IPS-NIHi11 (cell line): Measurements from ENCODE around the gene ABCA4.
A peak's percentile ranks its signal among the peaks of the same experiment; 100 is the strongest.

Experiments used
- DNase-seq: peaks from one replicate; pipeline ENCODE4 v3.0.0; 2012; ENCODE audit warnings: mixed read lengths, low spot score

The ABCA4 gene

DNA sequence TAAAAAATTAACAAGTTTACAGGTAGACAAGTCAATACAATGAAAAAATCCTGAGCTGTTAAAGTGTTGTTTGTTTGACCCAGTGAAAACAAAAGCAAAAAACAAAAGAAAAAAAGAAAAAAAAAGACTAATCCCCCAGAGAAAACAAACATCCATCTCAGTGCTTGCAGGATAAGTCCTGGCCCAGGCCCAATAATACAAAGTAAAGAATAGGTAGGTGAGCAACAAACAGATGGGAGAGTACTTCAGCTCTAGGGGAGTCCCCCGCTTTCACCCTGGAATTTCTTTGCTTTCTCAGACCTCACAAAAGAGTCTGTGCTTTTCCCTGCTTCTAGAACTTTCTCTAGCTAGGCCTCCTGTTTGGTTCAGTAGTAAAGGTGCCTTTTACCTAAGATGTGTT, 70.3 kb downstream of the ABCA4 start:
- DNase-seq: no peak

GRCh38 chr1:94050254-94050653, 70.7 kb downstream of the ABCA4 start:
- DNase-seq: no peak

- no peak for DNase-seq
Measured at GRCh38 chr1:94049791-94050190, 71.2 kb downstream of the ABCA4 start.

- no peak for DNase-seq
Measured at GRCh38 chr1:94048413-94049164, 72.4 kb downstream of the ABCA4 start.

DNA sequence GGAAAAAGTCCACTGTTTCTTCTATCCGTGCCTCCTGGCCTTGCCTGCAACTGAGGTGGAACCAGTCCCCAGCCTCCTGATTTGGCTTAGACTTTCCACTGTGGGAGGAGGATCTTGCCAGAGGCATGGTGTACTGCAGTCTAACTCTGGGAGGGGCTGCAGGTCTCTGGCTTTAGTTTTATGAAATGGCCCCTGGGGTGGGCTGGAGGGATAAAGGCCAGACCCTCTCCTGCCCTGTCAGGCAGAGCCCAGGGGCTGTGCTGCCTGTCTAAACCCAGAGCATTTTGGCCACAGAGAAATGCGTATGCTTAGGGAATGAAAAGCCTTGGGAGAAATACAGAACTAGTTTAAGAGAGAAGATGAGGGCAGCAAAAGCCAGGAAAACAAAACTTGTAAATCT, 73.0 kb downstream of the ABCA4 start:
- no peak for DNase-seq

- DNase-seq: peak; percentile 83
Measured at GRCh38 chr1:94045465-94046056, 75.4 kb downstream of the ABCA4 start.

DNA sequence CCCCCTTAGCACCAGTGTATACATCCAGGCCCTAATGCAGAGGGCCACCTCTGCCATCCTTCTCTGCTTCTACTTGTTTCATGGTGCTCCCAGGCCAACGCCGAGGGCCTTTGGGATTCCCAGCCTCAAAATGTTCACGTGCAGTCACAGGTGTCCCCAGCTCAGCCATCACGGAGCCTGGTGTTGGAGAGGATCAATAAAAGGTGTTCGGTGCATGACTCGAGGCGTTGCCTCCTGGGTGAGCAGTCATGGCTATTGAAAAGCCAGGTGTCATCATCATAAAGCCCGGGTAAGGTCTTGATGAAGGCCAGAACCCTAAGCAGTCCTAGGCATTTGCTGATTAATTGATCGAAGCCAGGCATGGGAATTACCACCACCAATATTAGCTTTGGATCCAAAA, 76.1 kb downstream of the ABCA4 start:
- no peak for DNase-seq

- DNase-seq: no peak
Measured at GRCh38 chr1:94044290-94044790, 76.6 kb downstream of the ABCA4 start.

- DNase-seq: no peak
Measured at GRCh38 chr1:94043738-94044289, 77.1 kb downstream of the ABCA4 start.

GRCh38 chr1:94042388-94042787, 78.6 kb downstream of the ABCA4 start:
- DNase-seq: no peak

DNA sequence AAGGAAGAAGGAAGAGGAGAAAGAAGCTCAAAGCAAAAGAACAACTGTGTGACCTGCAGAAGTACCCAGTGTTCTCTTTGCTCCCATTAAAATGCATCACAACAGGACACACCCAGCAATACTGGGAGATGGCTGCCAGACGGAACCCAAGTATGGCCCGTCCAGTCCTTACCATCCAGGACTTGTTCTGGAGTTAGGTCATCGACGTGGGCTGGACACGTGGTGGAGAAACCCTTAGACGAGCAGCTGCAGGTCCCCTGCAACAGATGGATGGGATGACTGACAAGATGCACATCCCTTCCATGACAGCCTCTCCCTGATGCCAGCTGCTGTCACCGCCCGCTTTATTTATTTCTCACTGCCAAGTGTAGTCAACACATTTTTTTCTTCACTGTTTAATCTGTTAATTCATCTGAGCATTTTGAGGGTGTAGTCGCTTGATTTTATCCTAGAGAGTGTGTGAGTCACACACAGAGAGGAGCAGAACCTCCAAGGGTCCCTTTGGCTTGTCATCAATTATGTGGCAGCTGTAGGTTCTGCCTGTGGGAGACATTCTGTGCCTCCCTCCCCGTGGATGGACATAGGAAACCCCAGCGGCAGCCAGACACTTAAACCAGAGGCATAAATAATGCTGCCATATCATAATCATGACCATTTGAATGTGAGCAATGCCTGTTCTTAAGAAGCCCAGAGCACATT, 80.9 kb downstream of the ABCA4 start:
- DNase-seq: no peak

DNA sequence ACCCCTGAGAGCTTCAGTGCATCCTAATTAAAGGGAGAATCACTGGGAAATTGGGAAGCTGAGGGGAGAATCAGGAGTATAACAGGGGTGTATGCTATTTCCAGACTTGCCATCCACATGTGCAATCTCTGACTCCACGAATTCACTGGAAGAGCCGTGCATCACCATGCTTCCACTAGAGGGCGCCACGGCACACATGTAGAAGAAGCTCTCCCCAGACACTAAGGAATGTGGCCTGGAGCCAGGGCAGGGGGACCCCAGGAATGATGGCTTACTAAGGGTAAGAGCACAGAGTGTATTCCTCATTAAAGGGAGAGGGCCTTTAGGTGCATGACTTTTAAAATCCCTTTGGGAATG, 81.5 kb downstream of the ABCA4 start:
- DNase-seq: peak; percentile 84

GRCh38 chr1:94038511-94038910, 82.4 kb downstream of the ABCA4 start:
- DNase-seq: no peak

DNA sequence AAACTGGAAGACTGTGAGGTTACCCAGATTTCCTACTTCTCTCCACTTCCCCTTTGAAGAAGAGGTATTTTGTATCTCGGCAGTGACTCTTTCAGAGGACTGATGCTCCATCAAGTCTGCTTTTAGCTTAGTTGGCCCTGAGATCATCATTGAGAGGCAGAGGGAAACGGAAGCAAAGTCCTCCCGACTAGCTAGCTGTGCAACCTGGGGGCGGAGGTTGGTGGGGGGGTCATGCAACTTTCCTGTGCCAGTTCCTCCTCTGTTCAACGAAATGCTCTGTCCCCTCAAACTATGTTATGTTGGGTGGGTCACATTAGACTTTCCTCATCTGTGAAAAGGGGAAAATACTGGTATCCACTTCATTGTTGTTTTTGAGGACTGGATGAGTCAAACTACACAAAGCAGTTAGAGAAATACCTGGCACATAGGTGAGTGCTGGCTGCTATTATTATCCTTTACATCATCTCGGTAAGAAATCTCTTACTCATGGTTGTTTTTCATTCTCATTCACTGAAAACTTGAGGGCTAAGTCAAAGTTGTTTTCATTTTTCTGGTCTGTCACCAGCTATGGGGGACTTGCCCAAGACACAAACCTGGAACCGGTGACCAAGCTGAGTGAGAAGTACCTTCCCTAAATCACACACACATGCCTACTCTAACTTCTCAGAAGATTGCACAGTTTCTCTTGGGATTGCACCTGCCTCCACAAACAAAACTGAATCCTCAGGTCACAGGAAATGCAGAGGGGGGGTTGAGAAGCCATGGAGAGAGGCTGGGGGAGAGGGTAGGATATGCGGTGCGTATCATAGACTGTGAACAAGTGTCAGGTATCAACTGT, 83.3 kb downstream of the ABCA4 start:
- no peak for DNase-seq

GRCh38 chr1:94036730-94037129, 84.2 kb downstream of the ABCA4 start:
- DNase-seq: no peak

- DNase-seq: no peak
Measured at GRCh38 chr1:94033849-94034248, 87.1 kb downstream of the ABCA4 start.

- DNase-seq: no peak
Measured at GRCh38 chr1:94032637-94033036, 88.3 kb downstream of the ABCA4 start.

DNA sequence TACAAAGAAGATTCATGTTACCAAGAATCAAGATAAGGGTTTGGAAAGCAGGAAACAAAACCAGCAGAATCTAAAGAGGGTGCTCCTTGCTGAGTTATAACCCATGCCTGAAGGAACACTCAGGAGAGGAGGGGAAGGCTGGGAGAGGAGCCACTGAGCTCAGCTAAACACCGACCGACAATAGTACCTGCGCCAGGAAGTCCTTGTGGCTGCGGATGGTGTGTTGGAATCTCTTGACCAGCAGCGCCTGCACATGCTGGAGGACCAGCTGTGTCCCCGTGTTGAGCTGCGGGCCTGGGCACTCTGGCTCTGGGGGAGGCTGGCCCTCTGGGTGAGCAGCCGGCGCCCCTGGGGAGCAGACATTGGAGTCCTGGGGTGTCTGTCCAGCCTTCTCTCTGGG, 89.4 kb downstream of the ABCA4 start:
- DNase-seq: no peak

- DNase-seq: no peak
Measured at GRCh38 chr1:94031154-94031553, 89.8 kb downstream of the ABCA4 start.

DNA sequence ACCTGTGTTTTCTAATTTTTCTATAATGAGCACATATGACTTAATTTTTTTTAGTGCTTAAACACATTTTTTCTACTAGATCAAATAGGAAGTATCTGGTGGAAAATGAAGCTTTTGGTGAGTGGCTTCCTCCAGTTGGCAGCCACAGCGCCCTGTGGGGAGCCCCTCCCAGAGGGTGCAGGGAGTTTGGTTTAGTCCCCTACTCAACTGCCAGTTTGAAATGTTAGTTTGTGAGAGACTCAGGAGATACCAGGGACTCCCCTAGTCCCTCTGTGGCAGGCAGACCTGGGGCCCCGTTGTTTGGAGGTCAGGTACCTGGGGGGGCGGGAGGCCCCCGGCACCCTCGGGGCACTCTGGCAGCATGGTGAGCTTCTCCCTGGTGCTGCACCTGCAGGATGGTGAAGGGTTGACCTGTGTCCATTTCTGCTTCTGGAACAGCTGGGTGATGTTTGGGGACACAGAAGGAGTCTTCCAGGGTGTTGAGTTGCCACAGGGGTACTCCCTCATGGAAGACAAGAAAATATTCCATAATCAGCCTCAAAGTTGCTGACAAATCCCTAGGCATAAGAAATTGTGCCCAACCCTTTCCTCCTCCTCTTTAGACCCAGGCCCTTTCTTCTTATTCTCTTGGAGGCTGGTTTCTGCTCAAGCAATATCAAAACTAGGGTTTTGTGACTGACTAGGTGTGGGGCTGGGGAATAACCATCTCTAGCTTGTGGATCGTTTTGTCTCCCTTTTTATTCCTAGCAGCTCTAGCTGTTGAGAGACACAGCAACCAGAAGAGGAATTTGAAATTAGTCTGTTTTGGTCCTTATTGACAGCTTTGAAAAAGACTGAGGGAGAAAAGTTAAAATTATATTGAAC, 91.6 kb downstream of the ABCA4 start:
- DNase-seq: no peak
